Stimulated activated CD4-positive, alpha-beta T cell treated with anti-CD3 and anti-CD28 coated beads, Interleukin-1b, Interleukin-23, amount 100 ng/mL, for 24 hours (primary cell): Measurements from ENCODE around the gene ASS1.

ENCODE experiments used
- DNase-seq, 4 experiments: peaks; one replicate each; pipeline ENCODE4 v3.0.0-alpha.2; 2020; ENCODE audit warnings: low read depth in 4 of 4, low spot score in 1 of 4

ASS1 gene

GRCh38 chr9:130527651-130528310 is 83.0 kb downstream of the ASS1 start:
- DNase-seq = no peak

- no peak for DNase-seq
Measured at GRCh38 chr9:130528674-130529073, 83.9 kb downstream of the ASS1 start.

GRCh38 chr9:130530938-130531337 is 86.2 kb downstream of the ASS1 start:
- DNase-seq = no peak

GRCh38 chr9:130531670-130532069 is 86.9 kb downstream of the ASS1 start:
- no peak for DNase-seq

- no peak for DNase-seq
Measured at GRCh38 chr9:130532426-130533080, 87.8 kb downstream of the ASS1 start.

GRCh38 chr9:130535818-130536521 is 91.2 kb downstream of the ASS1 start:
- no peak for DNase-seq

- no peak for DNase-seq
Measured at GRCh38 chr9:130536701-130537107, 91.9 kb downstream of the ASS1 start.

- no peak for DNase-seq
Measured at GRCh38 chr9:130537346-130538050, 92.7 kb downstream of the ASS1 start.

GRCh38 chr9:130539420-130540223 is 94.9 kb downstream of the ASS1 start:
- no peak for DNase-seq

GRCh38 chr9:130541533-130541932 is 96.8 kb downstream of the ASS1 start:
- DNase-seq = no peak

GRCh38 chr9:130542038-130542437 is 97.3 kb downstream of the ASS1 start:
- DNase-seq = no peak

GRCh38 chr9:130542457-130543228 is 97.9 kb downstream of the ASS1 start:
- no peak for DNase-seq

- DNase-seq = no peak
Measured at GRCh38 chr9:130543368-130543767, 98.6 kb downstream of the ASS1 start.

- DNase-seq = no peak
Measured at GRCh38 chr9:130543859-130544258, 99.1 kb downstream of the ASS1 start.

- no peak for DNase-seq
Measured at GRCh38 chr9:130544364-130544763, 99.6 kb downstream of the ASS1 start.

GRCh38 chr9:130548103-130548502 is 103.3 kb downstream of the ASS1 start:
- no peak for DNase-seq

- DNase-seq = no peak
Measured at GRCh38 chr9:130549093-130549735, 104.5 kb downstream of the ASS1 start.
